Panc1 (cell line): Measurements from ENCODE around the gene MPO. TPM values are rescaled to one million over a fixed set of nuclear protein-coding genes. Genes with fewer than 3 reads are reported as not detected.

Experiments
- ATAC-seq: fragments of 200-7000 bp; cut with Tn5 transposase; 2 replicates; pipeline ENCODE4 v1.9.1; 2020; ENCODE audit warnings: mild to moderate bottlenecking, moderate library complexity
- BruUV-seq: library from RNA; stranded (reverse); fragments of 400-500 nt; replicated peaks from 2 replicates; lab custom pipeline; 2021; lab: Mats Ljungman, UMichigan
- CTCF ChIA-PET: fragments of 300-600 bp; sonication (Branson Sonifier 250); formaldehyde crosslinking; loops from one replicate; lab custom pipeline; 2022; ENCODE audit warnings: antibody characterized with exemption; lab: Charles Lee
- POLR2A ChIA-PET: fragments of 300-600 bp; sonication (Branson Sonifier 250); formaldehyde crosslinking; loops from one replicate; lab custom pipeline; 2022; ENCODE audit warnings: antibody characterized with exemption; lab: Charles Lee
- DNase-seq: peaks from one replicate; pipeline ENCODE4 v3.0.0-alpha.2; 2010; ENCODE audit warnings: low read depth, low spot score
- H3K27ac ChIP-seq: 2 replicates; pipeline ENCODE4 v1.5.1; 2011; ENCODE audit warnings: mild to moderate bottlenecking, low read length, inconsistent platforms
- H3K27me3 ChIP-seq: fragments of 200-500 bp; sonication (Bioruptor generic); 2 replicates; pipeline ENCODE4 v1.6.0; 2014; ENCODE audit warnings: low read length, inconsistent platforms; ENCODE audit not compliant: control insufficient read depth, insufficient read depth
- H3K36me3 ChIP-seq: fragments of 200-500 bp; sonication (Bioruptor generic); 2 replicates; pipeline ENCODE4 v1.5.1; 2014; ENCODE audit warnings: inconsistent platforms, mild to moderate bottlenecking, low read length, moderate library complexity; ENCODE audit not compliant: control insufficient read depth, insufficient read depth
- H3K4me1 ChIP-seq: 2 replicates; pipeline ENCODE4 v1.5.1; 2011; ENCODE audit warnings: inconsistent platforms, mild to moderate bottlenecking, low read length, moderate library complexity; ENCODE audit not compliant: control insufficient read depth, insufficient read depth
- H3K4me3 ChIP-seq, 2 experiments: 2 replicates each; pipeline ENCODE4 v1.5.1; 2011 to 2012; ENCODE audit warnings: low read depth in 2 of 2, low read length in 2 of 2, mild to moderate bottlenecking in 2 of 2, inconsistent platforms in 1 of 2, moderate library complexity in 1 of 2
- H3K9me3 ChIP-seq: fragments of 200-500 bp; sonication (Bioruptor generic); 2 replicates; pipeline ENCODE4 v1.5.1; 2014; ENCODE audit warnings: low read depth, mild to moderate bottlenecking, inconsistent platforms, low read length, moderate library complexity; ENCODE audit not compliant: control insufficient read depth, insufficient read depth
- POLR2AphosphoS5 ChIP-seq: IDR thresholded peaks from 2 replicates; pipeline ENCODE4 v1.6.1; 2012; ENCODE audit warnings: mild to moderate bottlenecking, low read depth, low read length, moderate library complexity
- SIN3A ChIP-seq: IDR thresholded peaks from 2 replicates; pipeline ENCODE4 v1.6.1; 2012; ENCODE audit warnings: low read depth, mild to moderate bottlenecking, low read length, moderate library complexity, borderline replicate concordance; ENCODE audit not compliant: insufficient read depth
- TCF7L2 ChIP-seq: IDR thresholded peaks from 2 replicates; pipeline ENCODE4 v1.6.1; 2011; ENCODE audit warnings: mild to moderate bottlenecking, low read depth, low read length, inconsistent platforms
- in situ Hi-C: cut with HindIII; loops from 2 replicates; pipeline ENCODE4 v1.10.0; 2016; ENCODE audit warnings: low sequenced_read_pairs, low pct_unique_long_range_greater_than_20kb
- intact Hi-C: fragments of 100-400 bp; cut with micrococcal nuclease; formaldehyde crosslinking; loops from one replicate; pipeline ENCODE4 v1.10.0; 2022; ENCODE audit not compliant: unreplicated experiment
- total RNA-seq: library from RNA; stranded (reverse); gene quantifications from one replicate; pipeline ENCODE4 v1.2.1, GENCODE V29; 2021; ENCODE audit not compliant: unreplicated experiment
- TF ChIP-seq, protein P1 (sequence below), 2 experiments: IDR thresholded peaks; 2 replicates each; pipeline ENCODE4 v1.6.1; 2011 to 2012; ENCODE audit warnings: low read depth in 2 of 2, control low read depth in 1 of 2, low read length in 1 of 2, mild to moderate bottlenecking in 1 of 2, moderate library complexity in 1 of 2; ENCODE audit not compliant: insufficient read depth in 1 of 2
- TF ChIP-seq, protein P2 (sequence below): fragments of 450-650 bp; IDR thresholded peaks from 2 replicates; pipeline ENCODE4 v1.5.1; 2017; ENCODE audit warnings: mild to moderate bottlenecking

MPO gene
- total RNA-seq, 1 experiment from 2014 or later, result not detected

DNA sequence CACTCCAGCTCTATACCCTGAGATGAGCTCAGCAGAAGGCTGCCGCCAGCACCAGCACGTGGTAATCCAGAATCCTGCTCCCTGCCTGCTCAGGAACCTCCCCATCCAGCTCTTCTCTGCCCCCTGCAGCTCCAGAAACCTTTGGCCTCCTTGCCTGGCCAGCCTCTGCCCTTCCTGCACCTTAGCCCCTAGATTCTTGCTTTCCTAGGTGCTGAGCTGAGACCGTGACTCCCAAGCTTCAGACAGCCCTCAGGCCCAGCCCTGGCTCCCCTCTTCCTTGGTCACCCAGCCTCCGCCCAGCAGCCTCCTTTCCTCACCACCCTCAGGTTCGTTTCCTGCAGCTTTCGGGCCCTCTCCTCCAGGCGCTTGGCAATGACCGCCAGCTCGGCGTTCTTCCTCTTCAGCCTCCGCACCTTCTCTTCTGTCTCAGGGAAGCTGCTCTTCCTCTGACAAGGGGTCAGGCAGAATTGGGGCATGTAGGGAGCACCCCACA lies 45.3 kb upstream of the MPO start:
- Histone ChIP-seq H3K27me3 (no peaks in the 10 kb centered on the region), H3K9me3 (no peaks in the 10 kb centered on the region), H3K4me1 (no peaks in the 10 kb centered on the region), H3K36me3 (no peaks in the 10 kb centered on the region), H3K27ac (no peak overlapping the region), H3K4me3 (no peak overlapping the region)
- TF ChIP-seq, protein P1, sequence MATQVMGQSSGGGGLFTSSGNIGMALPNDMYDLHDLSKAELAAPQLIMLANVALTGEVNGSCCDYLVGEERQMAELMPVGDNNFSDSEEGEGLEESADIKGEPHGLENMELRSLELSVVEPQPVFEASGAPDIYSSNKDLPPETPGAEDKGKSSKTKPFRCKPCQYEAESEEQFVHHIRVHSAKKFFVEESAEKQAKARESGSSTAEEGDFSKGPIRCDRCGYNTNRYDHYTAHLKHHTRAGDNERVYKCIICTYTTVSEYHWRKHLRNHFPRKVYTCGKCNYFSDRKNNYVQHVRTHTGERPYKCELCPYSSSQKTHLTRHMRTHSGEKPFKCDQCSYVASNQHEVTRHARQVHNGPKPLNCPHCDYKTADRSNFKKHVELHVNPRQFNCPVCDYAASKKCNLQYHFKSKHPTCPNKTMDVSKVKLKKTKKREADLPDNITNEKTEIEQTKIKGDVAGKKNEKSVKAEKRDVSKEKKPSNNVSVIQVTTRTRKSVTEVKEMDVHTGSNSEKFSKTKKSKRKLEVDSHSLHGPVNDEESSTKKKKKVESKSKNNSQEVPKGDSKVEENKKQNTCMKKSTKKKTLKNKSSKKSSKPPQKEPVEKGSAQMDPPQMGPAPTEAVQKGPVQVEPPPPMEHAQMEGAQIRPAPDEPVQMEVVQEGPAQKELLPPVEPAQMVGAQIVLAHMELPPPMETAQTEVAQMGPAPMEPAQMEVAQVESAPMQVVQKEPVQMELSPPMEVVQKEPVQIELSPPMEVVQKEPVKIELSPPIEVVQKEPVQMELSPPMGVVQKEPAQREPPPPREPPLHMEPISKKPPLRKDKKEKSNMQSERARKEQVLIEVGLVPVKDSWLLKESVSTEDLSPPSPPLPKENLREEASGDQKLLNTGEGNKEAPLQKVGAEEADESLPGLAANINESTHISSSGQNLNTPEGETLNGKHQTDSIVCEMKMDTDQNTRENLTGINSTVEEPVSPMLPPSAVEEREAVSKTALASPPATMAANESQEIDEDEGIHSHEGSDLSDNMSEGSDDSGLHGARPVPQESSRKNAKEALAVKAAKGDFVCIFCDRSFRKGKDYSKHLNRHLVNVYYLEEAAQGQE (IDR thresholded peaks at IDR 0.05; ENCODE audit: insufficient read depth in 1 of 2, low read depth in 2 of 2, low read length in 1 of 2), result no peak
- ChIA-PET CTCF (interaction anchor here (0.6 kb wide), 1 partner anchor 12 kb away, joined by 6 read pairs; no protein-coding TSS in a partner anchor), POLR2A (interaction anchor here (0.6 kb wide), 1 partner anchor 25 kb away, joined by 5 read pairs; no protein-coding TSS in a partner anchor)
- intact Hi-C loops (no loop called here), in situ Hi-C loops (no loop called here)
- DNase-seq (no peak), ATAC-seq (peak; percentile 40; the same call in 1 of the 2 replicates)
- BruUV-seq, result no TSS peak

DNA sequence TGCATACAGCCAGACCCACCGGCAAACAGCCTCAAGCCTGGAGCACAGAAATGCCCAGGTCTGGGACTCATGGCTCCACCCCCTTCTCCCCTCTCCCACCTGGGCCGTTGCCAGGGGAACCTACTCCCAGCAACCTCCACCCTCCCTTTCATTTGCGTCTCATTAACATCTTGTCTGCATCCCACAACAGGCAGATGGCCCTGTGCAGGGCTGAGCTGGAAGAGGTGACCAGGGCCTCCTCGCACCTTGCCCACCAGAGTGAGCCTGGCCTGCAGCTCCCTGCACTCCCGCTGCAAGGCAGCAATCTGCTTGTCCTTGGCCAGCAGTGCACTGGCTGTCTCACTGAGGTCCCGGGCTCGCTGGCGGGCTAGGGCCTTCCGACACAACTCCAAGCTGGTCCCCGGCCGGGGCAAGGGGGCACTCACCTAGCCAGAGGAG lies 44.6 kb upstream of the MPO start:
- H3K9me3 ChIP-seq, result no peaks in the 10 kb centered on the region
- POLR2A ChIA-PET, result no interaction called here
- H3K27me3 ChIP-seq, result no peaks in the 10 kb centered on the region
- H3K4me1 ChIP-seq, result no peaks in the 10 kb centered on the region
- CTCF ChIA-PET, result interaction anchor here (0.6 kb wide), 1 partner anchor 13 kb away, joined by 6 read pairs; no protein-coding TSS in a partner anchor
- no peak for DNase-seq
- intact Hi-C loops (no loop called here), in situ Hi-C loops (no loop called here)
- H3K27ac ChIP-seq, result no peak overlapping the region
- no peak for ATAC-seq
- no peak for TF ChIP-seq SIN3A
- no peak overlapping the region for H3K4me3 ChIP-seq
- no peaks in the 10 kb centered on the region for H3K36me3 ChIP-seq
- BruUV-seq, result no TSS peak

DNA sequence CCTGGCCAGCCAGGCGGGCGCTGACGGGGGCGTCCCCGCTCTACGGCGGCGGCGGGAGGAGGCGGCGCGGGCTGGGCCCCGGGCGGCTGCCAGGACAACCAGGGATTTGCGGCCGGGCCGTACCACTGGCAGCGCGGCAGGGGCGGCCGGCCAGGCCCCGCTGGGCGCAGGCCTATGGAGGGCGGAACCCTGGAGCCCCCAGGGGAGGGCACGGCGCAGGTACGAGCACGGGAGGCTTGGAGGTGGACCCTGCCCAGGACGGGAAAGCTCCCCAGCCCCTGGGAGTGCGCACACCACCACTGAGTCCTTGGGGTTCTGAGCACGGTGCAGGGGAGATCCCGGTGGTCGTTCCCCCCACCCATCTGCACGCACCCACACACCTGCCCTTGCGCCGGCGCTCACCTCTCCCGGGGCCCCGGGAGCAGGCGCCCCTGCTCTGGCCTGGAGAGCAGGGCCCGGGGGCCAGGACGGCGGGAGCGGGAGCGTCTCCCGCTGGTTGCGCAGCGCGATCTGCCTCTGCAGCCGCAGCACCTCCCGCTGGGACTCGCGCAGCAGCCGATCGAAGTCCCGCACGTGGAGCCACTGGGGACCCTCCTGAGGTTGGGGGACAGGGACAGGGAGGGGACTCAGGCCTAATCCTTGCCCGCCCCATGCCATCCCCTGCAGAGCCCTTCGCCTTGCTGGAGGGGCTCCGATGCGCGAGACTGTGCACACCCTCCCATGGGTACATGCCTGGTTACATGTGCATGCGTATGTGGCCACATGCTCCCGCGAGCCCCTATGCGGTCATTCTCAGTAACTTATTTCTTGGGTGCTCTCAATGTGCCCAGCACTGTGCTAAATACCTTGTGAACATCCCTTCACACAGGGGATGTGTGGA lies 43.9 kb upstream of the MPO start:
- in situ Hi-C loops (no loop called here), intact Hi-C loops (no loop called here)
- Histone ChIP-seq H3K36me3 (no peaks in the 10 kb centered on the region), H3K27ac (no peak overlapping the region), H3K9me3 (no peaks in the 10 kb centered on the region), H3K27me3 (no peaks in the 10 kb centered on the region), H3K4me3 (peak overlapping the region in 1 of 2 experiments; percentile 4; a peak in 1 of 4 replicates), H3K4me1 (no peaks in the 10 kb centered on the region)
- TF ChIP-seq, protein P2, sequence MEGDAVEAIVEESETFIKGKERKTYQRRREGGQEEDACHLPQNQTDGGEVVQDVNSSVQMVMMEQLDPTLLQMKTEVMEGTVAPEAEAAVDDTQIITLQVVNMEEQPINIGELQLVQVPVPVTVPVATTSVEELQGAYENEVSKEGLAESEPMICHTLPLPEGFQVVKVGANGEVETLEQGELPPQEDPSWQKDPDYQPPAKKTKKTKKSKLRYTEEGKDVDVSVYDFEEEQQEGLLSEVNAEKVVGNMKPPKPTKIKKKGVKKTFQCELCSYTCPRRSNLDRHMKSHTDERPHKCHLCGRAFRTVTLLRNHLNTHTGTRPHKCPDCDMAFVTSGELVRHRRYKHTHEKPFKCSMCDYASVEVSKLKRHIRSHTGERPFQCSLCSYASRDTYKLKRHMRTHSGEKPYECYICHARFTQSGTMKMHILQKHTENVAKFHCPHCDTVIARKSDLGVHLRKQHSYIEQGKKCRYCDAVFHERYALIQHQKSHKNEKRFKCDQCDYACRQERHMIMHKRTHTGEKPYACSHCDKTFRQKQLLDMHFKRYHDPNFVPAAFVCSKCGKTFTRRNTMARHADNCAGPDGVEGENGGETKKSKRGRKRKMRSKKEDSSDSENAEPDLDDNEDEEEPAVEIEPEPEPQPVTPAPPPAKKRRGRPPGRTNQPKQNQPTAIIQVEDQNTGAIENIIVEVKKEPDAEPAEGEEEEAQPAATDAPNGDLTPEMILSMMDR, result no peak
- no peak for TF ChIP-seq TCF7L2
- TF ChIP-seq, protein P1 (IDR thresholded peaks at IDR 0.05; ENCODE audit: insufficient read depth in 1 of 2, low read depth in 2 of 2, low read length in 1 of 2), result no peak
- TF ChIP-seq POLR2AphosphoS5, result no peak
- no peak for TF ChIP-seq SIN3A
- CTCF ChIA-PET, result no interaction called here
- POLR2A ChIA-PET, result no interaction called here
- no TSS peak for BruUV-seq
- no peak for DNase-seq
- ATAC-seq, result no peak
